NCI-H1417 (cell line): Measurements from ENCODE around the gene RNU7-1.
"Not testable (repeated sequence)": the region's sequence is repeated elsewhere in the genome, so short reads cannot be mapped to it uniquely, and the experiment has no call there.

Experiments used
- DNase-seq, 3 experiments: peaks; one replicate each; lab custom pipeline; 2025; lab: John Stamatoyannopoulos, UW

Gene RNU7-1

DNA sequence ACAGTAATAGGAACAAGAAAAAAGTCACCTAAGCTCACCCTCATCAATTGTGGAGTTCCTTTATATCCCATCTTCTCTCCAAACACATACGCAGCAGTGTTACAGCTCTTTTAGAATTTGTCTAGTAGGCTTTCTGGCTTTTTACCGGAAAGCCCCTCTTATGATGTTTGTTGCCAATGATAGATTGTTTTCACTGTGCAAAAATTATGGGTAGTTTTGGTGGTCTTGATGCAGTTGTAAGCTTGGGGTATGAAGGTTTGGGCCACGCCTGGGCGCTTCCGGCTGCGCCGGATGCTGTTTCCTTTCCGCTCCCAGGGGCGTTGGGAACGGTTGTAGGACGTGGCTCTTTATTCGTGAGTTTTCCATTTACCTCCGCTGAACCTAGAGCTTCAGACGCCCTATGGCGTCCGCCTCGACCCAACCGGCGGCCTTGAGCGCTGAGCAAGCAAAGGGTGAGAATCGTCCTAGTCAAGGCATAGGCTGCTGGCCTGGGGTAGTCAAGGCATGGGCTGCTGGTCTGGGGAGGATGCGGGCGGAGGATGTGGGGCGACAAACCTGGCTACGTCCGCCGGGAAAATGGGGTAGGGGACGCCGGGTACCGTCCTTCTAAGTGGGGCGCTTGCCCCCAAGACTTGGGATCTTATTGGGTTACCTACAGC is at the start of gene RNU7-1, which contains the start of gene C12orf57:
Gene RNU7-1 (plus strand): TSS at position 95 of the 659 bp plus-strand sequence.
Gene C12orf57 (plus strand): TSS at position 301 of the 659 bp plus-strand sequence. CDS start 100 bp downstream, at position 401.
- DNase-seq = peak; percentile 86 to 100 (median 94)

DNA sequence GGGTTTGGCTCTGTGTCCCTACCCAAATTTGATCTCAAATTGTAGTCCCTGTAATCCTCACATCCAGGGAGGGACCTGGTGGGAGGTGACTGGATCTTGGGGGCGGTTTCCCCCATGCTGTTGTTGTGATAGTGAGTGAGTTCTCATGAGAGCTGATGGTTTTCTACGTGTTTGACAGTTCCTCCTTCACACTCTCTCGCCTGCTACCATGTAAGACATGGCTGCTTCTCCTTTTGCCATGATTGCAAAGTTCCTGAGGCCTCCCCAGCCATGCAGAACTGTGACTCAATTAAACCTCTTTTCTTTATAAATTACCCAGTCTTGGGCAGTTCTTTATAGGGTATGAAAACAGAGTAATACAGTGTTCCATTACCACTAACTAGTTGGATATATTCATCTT is 49.3 kb upstream of the RNU7-1 start:
- DNase-seq = no peak

DNA sequence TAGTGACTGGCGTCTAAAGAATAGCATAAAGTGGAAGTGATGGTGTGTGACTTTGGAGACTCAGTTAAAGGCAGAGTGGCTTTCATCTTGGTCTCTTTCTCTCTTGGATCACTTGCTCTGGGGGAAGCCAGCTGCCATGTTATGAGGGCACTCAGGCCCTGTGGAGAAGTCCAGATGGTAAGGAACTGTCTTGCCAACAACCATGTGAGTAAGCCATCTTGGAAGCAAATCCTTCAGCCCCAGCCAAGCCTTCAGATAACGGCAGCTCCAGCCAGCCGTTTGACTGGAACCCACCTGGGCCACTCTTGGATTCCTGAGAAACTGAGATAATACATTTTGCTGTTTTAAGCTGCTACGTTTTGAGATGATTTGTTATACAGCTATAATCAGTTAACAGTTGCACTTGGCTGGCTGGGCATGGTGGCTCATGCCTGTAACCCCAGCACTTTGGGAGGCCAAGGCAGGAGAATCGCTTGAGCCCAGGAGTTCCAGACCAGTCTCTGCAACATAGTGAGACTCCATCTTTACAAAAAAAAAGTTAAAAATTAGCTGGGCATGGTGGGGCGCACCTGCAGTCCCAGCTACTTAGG is 46.7 kb upstream of the RNU7-1 start:
- DNase-seq = no peak

- no peak for DNase-seq
These were observed 44.2 kb upstream of the RNU7-1 start for GRCh38 chr12:6899427-6899826.

GRCh38 chr12:6899837-6900519 is 43.6 kb upstream of the RNU7-1 start:
- DNase-seq = peak in 1 of 3 experiments; percentile 61

GRCh38 chr12:6902448-6902847 is 41.2 kb upstream of the RNU7-1 start:
- no peak for DNase-seq

DNA sequence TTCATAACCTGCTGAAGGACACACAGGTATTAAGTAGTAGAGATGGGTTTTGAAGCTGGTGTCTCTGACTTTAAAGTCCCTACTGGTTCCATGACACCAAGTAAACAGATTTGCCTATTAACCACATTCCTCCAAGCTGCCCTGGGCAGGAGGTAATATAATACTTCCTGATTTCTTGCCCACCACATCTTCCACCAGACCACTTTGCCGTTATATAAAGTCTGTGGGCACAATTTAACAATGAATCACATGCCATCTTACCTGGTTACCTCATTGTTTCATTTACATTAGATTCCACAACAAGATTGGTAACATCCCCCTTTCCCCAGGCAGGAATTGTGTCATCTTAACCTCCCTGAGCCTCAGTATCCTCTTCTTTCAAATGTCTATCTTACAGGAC is 39.9 kb upstream of the RNU7-1 start:
- no peak for DNase-seq

DNA sequence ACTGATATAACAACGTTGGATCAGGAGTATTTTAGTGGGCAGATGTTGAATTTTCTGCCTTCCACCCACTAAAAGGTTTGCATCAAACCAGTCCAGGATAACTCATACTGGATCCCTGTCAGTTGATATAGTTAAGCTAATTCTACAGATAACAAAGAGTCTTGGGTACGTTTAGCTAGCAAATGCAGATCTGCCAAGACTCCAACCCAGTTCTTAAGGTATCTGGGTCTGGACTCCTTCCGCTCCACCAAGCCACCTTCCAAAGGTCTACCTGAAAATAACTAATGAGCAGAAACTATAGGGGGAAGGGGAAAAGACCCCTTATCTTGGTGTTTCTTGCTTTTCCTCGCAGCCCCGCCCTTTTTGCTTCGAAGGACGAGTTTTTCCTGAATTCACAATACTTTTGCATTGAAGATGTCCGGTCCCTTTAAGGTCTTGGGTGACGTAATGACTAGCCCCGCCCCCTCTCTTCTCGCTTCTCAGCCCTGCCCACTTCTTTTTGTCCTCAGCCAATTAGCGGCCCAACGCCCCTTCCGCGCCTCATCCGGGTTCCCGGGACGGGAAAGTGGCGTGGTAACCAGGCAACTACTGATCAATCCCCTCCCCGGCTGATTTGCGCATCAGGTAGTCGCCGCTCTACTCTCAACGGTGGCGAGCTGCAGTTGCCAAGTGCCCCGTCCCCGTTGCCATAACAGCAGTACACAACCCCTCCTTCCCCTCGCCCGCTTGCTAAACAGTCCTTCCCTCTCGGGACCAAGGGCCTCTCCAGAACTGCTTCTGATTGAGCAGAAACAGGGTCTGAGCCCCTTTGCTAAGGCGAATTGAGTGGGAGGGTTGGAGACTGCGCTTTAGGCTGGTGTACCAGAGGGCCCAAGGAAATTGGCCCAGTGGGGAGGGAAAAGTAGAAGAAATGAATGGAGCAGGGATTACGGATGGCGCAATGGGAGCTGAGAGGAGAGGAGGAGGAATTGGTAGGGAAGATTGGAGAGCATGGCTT is 39.0 kb upstream of the RNU7-1 start, which contains the start of gene LRRC23:
Gene LRRC23 (plus strand): TSS at position 543 of the 997 bp plus-strand sequence. CDS start 812 bp downstream, outside the sequence.
- peak; percentile 97 to 100 (median 98) for DNase-seq

- peak in 1 of 3 experiments; percentile 46 for DNase-seq
These were observed 38.1 kb upstream of the RNU7-1 start for GRCh38 chr12:6905414-6906040.

DNA sequence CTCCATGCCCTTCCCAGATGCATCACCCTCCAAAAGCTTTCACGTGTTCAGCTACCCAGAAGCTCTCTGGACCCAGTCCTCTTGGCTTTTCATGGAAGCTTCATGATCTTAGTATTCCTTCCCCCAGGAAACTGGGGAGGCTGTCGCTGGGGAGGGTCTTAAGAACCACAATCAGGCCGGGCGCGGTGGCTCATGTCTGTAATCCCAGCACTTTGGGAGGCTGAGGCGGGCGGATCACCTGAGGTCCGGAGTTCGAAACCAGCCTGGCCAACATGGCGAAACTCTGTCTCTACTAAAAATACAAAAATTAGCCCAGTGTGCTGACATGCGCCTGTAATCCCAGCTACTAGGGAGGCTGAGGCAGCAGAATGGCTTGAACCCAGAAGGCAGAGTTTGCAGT is 35.5 kb upstream of the RNU7-1 start:
- not testable (repeated sequence) for DNase-seq

DNA sequence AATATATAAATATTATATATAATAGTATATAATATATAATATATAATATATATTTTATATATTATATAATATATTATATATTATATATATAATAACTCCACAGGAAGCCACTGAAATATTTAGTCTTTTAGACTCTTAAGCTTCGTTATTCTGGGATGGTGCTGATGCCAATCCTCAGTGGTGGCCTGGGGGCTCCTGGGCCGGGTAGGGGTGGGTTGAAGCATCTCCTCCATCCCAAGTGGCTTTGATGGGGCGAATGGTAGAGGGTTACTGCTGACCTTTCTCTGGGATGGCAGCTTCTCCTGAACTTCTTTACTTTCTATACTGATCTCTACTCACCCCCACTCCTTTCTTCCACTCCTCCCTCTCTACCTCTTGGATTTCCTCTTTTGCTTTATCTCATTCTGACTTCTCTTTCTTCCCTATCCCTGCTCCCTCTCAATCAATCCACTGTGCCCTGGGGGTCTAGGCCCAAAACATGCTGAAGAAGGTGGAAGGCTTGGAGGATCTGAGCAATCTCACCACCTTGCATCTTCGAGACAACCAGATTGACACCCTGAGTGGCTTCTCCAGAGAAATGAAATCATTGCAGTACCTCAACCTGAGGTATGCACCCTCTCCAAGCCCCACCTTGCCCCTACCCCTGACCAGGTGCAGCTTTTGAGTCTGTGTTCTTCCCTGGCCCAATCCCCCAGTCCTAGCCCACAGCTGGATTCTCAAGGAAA is 34.0 kb upstream of the RNU7-1 start:
- DNase-seq = peak in 1 of 3 experiments; percentile 39

GRCh38 chr12:6912164-6912935 is 31.3 kb upstream of the RNU7-1 start:
- no peak for DNase-seq

DNA sequence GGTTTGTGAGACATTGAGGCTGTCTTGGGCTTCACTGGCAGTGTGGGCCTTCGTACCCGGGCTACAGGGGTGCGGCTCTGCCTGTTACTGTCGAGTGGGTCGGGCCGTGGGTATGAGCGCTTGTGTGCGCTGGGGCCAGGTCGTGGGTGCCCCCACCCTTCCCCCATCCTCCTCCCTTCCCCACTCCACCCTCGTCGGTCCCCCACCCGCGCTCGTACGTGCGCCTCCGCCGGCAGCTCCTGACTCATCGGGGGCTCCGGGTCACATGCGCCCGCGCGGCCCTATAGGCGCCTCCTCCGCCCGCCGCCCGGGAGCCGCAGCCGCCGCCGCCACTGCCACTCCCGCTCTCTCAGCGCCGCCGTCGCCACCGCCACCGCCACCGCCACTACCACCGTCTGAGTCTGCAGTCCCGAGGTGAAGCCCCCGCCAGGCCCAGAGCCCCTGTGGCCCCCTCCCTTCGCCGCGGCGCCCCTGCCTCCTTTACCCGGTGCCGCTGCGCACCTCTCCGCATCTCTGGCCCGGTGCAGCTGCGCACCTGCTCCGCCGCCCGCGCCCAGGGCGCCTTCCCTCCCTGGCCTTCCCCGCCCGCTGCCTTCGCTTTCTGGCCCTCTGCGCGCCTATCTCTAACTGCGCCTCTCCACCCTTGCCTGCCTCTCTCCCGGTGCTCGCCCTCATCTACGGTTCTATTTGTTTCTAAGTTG is 29.2 kb upstream of the RNU7-1 start, which contains the start of gene ENO2:
Gene ENO2 (plus strand): TSS at position 335 of the 701 bp plus-strand sequence. CDS start 1,253 bp downstream, outside the sequence.
- peak; percentile 36 to 87 (median 86) for DNase-seq

DNA sequence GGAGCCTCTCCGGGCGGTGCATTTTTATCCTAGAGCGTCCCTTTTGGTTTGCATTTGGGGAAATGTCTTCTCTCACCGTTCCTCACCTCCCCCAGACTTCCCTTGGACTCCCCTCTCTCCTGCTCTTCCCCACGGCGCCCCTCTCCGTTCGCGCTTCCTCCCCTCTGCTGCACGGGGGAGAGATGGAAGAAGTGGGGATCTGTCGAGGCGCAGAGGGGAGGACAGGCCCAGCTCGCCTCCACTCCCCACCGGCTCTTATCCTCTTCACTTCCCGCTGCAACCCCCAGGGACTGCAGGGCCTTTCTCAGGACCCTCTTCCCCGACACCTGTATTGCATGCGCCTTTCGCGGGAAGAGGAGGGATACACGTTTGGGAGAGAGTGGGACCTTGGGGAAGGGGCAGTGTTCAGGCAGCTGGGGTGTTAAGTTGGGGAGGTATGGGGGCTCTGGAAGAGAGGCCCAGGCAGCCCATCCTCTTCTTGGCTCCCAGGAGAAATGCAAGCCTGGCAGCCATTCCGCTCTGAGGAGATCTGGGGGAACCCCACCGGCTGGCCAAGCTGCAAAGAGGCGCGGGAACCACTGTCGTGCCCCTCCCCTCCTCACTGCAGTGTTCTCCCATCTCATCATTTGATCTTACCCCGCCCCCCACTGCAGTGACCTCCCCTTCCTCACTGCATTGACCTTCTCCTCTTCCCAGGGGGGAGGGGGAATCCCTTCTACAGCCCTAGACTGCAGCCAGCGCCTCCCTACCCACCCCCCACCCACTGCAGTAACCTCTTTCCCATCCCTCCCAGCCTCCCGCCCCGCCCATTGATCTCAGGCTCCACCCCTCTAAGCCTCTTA is 28.4 kb upstream of the RNU7-1 start:
- peak; percentile 51 to 76 (median 74) for DNase-seq

- DNase-seq = no peak
These were observed 27.8 kb upstream of the RNU7-1 start for GRCh38 chr12:6915789-6916285.

GRCh38 chr12:6916426-6917200 is 27.0 kb upstream of the RNU7-1 start:
- DNase-seq = no peak
